CD14-positive monocyte (primary cell): ENCODE measurements around the gene WWTR1. TPM values are rescaled to one million over a fixed set of nuclear protein-coding genes. Genes with fewer than 3 reads are reported as not detected.

Source experiments
- DNase-seq, 3 donors: peaks; one replicate each; pipeline ENCODE4 v3.0.0-alpha.2; 2011 to 2022
- H2AFZ ChIP-seq: 2 replicates; pipeline ENCODE4 v1.6.0; 2012; ENCODE audit warnings: mild to moderate bottlenecking, low read depth, low read length, inconsistent platforms; ENCODE audit not compliant: insufficient read depth, poor library complexity, severe bottlenecking
- H3K27ac ChIP-seq, 2 donors: 1 replicate in 1 of 2; 2 replicates in 1 of 2; pipeline ENCODE4 v1.5.1; 2012 to 2013; ENCODE audit warnings: low read length in 2 of 2, control low read depth in 1 of 2, inconsistent platforms in 1 of 2, low read depth in 1 of 2, mild to moderate bottlenecking in 1 of 2
- H3K27me3 ChIP-seq, 2 donors: one replicate each; pipeline versions ENCODE4 v1.6.0 to v1.6.1; 2011 to 2013; ENCODE audit warnings: low read length in 2 of 2; ENCODE audit not compliant: control insufficient read depth in 2 of 2, insufficient read depth in 2 of 2
- H3K36me3 ChIP-seq, 2 donors: replicated peaks in 1 of 2; 1 replicate in 1 of 2; 2 replicates in 1 of 2; pipeline versions ENCODE4 v1.5.1 to v1.6.1; 2012 to 2013; ENCODE audit warnings: low read length in 2 of 2, control low read depth in 1 of 2, inconsistent platforms in 1 of 2, mild to moderate bottlenecking in 1 of 2; ENCODE audit not compliant: insufficient read depth in 2 of 2, control insufficient read depth in 1 of 2
- H3K4me1 ChIP-seq, 2 donors: 1 replicate in 1 of 2; 2 replicates in 1 of 2; pipeline versions ENCODE4 v1.5.1 to v1.6.1; 2012 to 2013; ENCODE audit warnings: low read length in 2 of 2, control low read depth in 1 of 2, inconsistent platforms in 1 of 2, mild to moderate bottlenecking in 1 of 2, moderate library complexity in 1 of 2; ENCODE audit not compliant: insufficient read depth in 2 of 2, control insufficient read depth in 1 of 2
- H3K4me2 ChIP-seq: replicated peaks from 2 replicates; pipeline ENCODE3; 2012; ENCODE audit warnings: low read length, moderate library complexity, mild to moderate bottlenecking; ENCODE audit not compliant: poor library complexity, severe bottlenecking; ENCODE audit errors: extremely low read depth
- H3K4me3 ChIP-seq, 3 experiments: fragments of 200-600 bp in 1 of 3; sonication (generic) in 1 of 3; replicated peaks in 1 of 3; 1 replicate in 2 of 3; 2 replicates in 1 of 3; pipeline ENCODE4 v1.5.1; 2011 to 2013; ENCODE audit warnings: low read length in 3 of 3, mild to moderate bottlenecking in 3 of 3, control low read depth in 2 of 3, low read depth in 2 of 3, inconsistent platforms in 1 of 3, moderate library complexity in 1 of 3
- H3K79me2 ChIP-seq: 2 replicates; pipeline ENCODE4 v1.6.0; 2012; ENCODE audit warnings: mild to moderate bottlenecking, control low read depth, inconsistent platforms, low read length, moderate library complexity; ENCODE audit not compliant: insufficient read depth
- H3K9ac ChIP-seq: 2 replicates; pipeline ENCODE4 v1.6.0; 2017; ENCODE audit warnings: low read length, mild to moderate bottlenecking; ENCODE audit not compliant: insufficient read depth, poor library complexity, severe bottlenecking
- H3K9me3 ChIP-seq, 2 donors: replicated peaks in 1 of 2; 1 replicate in 1 of 2; 2 replicates in 1 of 2; pipeline versions ENCODE4 v1.5.1 to v1.6.1; 2012 to 2013; ENCODE audit warnings: low read length in 2 of 2, control low read depth in 1 of 2; ENCODE audit not compliant: control insufficient read depth in 1 of 2, insufficient read depth in 1 of 2
- H4K20me1 ChIP-seq: 2 replicates; pipeline ENCODE4 v1.6.0; 2012; ENCODE audit warnings: mild to moderate bottlenecking, low read length, control low read depth, moderate library complexity; ENCODE audit not compliant: insufficient read depth
- H3K27ac Mint-ChIP-seq, 7 donors: one replicate each; pipeline ENCODE4 v1.8.0; 2020; ENCODE audit warnings: mild to moderate bottlenecking in 7 of 7, mixed read lengths in 7 of 7, moderate library complexity in 6 of 7, inconsistent platforms in 2 of 7
- H3K27me3 Mint-ChIP-seq, 3 donors: one replicate each; pipeline ENCODE4 v1.8.0; 2021 to 2022; ENCODE audit warnings: low read depth in 3 of 3, mild to moderate bottlenecking in 3 of 3, mixed read lengths in 3 of 3, moderate library complexity in 3 of 3, inconsistent platforms in 1 of 3
- H3K36me3 Mint-ChIP-seq, 2 donors: one replicate each; pipeline ENCODE4 v1.8.0; 2020; ENCODE audit warnings: mixed read lengths in 2 of 2, inconsistent platforms in 1 of 2, mild to moderate bottlenecking in 1 of 2
- H3K4me1 Mint-ChIP-seq: one replicate; pipeline ENCODE4 v1.8.0; 2020; ENCODE audit warnings: mild to moderate bottlenecking, mixed read lengths
- H3K4me3 Mint-ChIP-seq, 2 donors: one replicate each; pipeline ENCODE4 v1.8.0; 2020; ENCODE audit warnings: mild to moderate bottlenecking in 2 of 2, mixed read lengths in 2 of 2, moderate library complexity in 1 of 2
- H3K9me3 Mint-ChIP-seq, 7 donors: one replicate each; pipeline ENCODE4 v1.8.0; 2020 to 2022; ENCODE audit warnings: mixed read lengths in 7 of 7, mild to moderate bottlenecking in 6 of 7, moderate library complexity in 6 of 7, inconsistent platforms in 2 of 7
- WGBS: methylation state at CpG from one replicate; pipeline ENCODE4 v1.1.5; 2013; ENCODE audit warnings: missing lambda C conversion rate; ENCODE audit not compliant: insufficient coverage; 5-methylcytosine and 5-hydroxymethylcytosine counted together
- intact Hi-C, 2 donors: fragments of 100-400 bp; cut with micrococcal nuclease; formaldehyde crosslinking; loops; one replicate each; pipeline versions ENCODE4 v1.15.0 to v1.15.1; 2023
- polyA plus RNA-seq, 3 donors: library from polyadenylated mRNA; depleted of rRNA in 1 of 3; unstranded in 2 of 3; stranded (reverse) in 1 of 3; fragments of 300-500 nt in 2 of 3; fragments of >200 nt in 1 of 3; fragmentation: Illumina TruSeq in 2 of 3; gene quantifications; 1 replicate in 2 of 3; 2 replicates in 1 of 3; pipeline ENCODE4 v1.2.3, GENCODE V29; 2012 to 2021
- TF ChIP-seq, protein P1 (sequence below): fragments of 200-600 bp; IDR thresholded peaks from one replicate; pipeline ENCODE4 v1.8.0; 2022; ENCODE audit warnings: antibody characterized with exemption, mild to moderate bottlenecking

WWTR1 gene
- polyA plus RNA-seq, 3 donors = not detected

DNA sequence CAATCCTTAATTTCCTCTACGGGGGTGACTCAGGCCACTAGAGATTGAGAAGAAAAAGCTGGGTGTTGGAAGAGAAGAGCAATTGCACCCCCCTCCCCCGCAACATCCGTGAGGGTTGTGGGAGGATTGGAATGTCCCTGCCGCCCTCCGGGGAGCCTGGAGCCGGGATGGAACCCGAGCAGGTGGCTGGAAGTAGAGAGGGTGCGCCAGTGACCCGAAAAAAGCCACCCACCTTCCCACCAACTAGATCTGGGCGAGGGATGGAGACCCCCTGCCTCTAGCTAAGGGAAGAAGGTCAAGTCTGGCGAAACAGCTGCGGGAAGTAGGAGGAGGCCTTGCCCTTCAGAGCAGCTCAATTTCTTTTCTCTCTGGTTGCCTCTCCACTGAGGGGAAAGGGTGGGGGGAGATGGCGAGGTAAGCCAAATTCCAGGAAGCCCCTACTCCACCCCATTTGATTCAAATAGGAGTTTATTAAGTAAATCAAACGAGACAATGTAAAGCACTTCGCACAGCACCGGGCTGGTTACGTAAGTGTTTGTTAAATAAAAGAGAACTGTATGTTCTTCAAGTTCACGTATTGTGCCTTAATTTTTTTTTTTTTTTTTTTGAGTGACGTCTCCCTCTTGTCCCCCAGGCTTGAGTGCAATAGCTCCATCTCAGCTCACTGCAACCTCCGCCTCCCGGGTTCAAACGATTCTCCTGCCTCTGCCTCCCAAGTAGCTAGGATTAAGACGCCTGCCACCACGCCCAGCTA lies 1.1 kb upstream of the WWTR1 start:
- Histone ChIP-seq H3K9ac (peak overlapping the region; percentile 17), H3K4me1 (peaks cover 17 to 21% of the 10 kb centered on the region in 2 donors), H3K79me2 (no peaks in the 10 kb centered on the region), H3K4me2 (peak overlapping the region; percentile 75), H2AFZ (peak overlapping the region; percentile 62), H3K36me3 (no peaks in the 10 kb centered on the region), H3K9me3 (peaks cover 0 to 36% of the 10 kb centered on the region in 2 donors), H3K4me3 (peak overlapping the region in 1 of 3 experiments; percentile 74), H4K20me1 (no peaks in the 10 kb centered on the region), H3K27me3 (peaks cover 63 to 78% of the 10 kb centered on the region in 2 donors), H3K27ac (no peak overlapping the region)
- TF ChIP-seq, protein P1, sequence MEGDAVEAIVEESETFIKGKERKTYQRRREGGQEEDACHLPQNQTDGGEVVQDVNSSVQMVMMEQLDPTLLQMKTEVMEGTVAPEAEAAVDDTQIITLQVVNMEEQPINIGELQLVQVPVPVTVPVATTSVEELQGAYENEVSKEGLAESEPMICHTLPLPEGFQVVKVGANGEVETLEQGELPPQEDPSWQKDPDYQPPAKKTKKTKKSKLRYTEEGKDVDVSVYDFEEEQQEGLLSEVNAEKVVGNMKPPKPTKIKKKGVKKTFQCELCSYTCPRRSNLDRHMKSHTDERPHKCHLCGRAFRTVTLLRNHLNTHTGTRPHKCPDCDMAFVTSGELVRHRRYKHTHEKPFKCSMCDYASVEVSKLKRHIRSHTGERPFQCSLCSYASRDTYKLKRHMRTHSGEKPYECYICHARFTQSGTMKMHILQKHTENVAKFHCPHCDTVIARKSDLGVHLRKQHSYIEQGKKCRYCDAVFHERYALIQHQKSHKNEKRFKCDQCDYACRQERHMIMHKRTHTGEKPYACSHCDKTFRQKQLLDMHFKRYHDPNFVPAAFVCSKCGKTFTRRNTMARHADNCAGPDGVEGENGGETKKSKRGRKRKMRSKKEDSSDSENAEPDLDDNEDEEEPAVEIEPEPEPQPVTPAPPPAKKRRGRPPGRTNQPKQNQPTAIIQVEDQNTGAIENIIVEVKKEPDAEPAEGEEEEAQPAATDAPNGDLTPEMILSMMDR = no peak
- peak overlapping the region; percentile 83 to 95 for H3K4me3 Mint-ChIP-seq
- DNase-seq = no peak
- no peak overlapping the region for H3K27ac Mint-ChIP-seq
- H3K27me3 Mint-ChIP-seq = peaks cover 81 to 96% (median 95%) of the 10 kb centered on the region in 3 donors
- peaks cover 3 to 5% of the 10 kb centered on the region in 2 donors for H3K36me3 Mint-ChIP-seq
- peaks cover 21% of the 10 kb centered on the region for H3K4me1 Mint-ChIP-seq
- intact Hi-C loops = no loop called here
- WGBS = 100% methylated on average over 1 of the region's 24 CpGs
- H3K9me3 Mint-ChIP-seq = peaks cover 0 to 39% (median 10%) of the 10 kb centered on the region in 7 donors

GRCh38 chr3:149657321-149657925 lies 402 bp downstream of the WWTR1 start:
- DNase-seq = no peak
- peaks cover 3 to 5% of the 10 kb centered on the region in 2 donors for H3K36me3 Mint-ChIP-seq
- H2AFZ ChIP-seq = peak overlapping the region; percentile 62
- no peaks in the 10 kb centered on the region for H4K20me1 ChIP-seq
- under 1% methylated on average over 41 of the region's 41 CpGs for WGBS
- peaks cover 0 to 36% of the 10 kb centered on the region in 2 donors for H3K9me3 ChIP-seq
- H3K79me2 ChIP-seq = no peaks in the 10 kb centered on the region
- intact Hi-C loops = no loop called here
- H3K4me2 ChIP-seq = peak overlapping the region; percentile 75
- H3K27me3 Mint-ChIP-seq = peaks cover 83 to 96% (median 92%) of the 10 kb centered on the region in 3 donors
- H3K9ac ChIP-seq = no peak overlapping the region
- no peak overlapping the region for H3K27ac Mint-ChIP-seq
- peaks cover 21% of the 10 kb centered on the region for H3K4me1 Mint-ChIP-seq
- no peaks in the 10 kb centered on the region for H3K36me3 ChIP-seq
- no peak overlapping the region for H3K27ac ChIP-seq
- peak overlapping the region in 2 of 3 experiments; percentile 48 to 74 for H3K4me3 ChIP-seq
- H3K9me3 Mint-ChIP-seq = peaks cover 0 to 36% (median 10%) of the 10 kb centered on the region in 7 donors
- H3K27me3 ChIP-seq = peaks cover 74 to 79% of the 10 kb centered on the region in 2 donors
- peaks cover 17 to 21% of the 10 kb centered on the region in 2 donors for H3K4me1 ChIP-seq
- TF ChIP-seq, protein P1 = no peak
- H3K4me3 Mint-ChIP-seq = peak overlapping the region; percentile 83 to 95
